ENCODE results near the gene UROS.

Gene UROS

DNA sequence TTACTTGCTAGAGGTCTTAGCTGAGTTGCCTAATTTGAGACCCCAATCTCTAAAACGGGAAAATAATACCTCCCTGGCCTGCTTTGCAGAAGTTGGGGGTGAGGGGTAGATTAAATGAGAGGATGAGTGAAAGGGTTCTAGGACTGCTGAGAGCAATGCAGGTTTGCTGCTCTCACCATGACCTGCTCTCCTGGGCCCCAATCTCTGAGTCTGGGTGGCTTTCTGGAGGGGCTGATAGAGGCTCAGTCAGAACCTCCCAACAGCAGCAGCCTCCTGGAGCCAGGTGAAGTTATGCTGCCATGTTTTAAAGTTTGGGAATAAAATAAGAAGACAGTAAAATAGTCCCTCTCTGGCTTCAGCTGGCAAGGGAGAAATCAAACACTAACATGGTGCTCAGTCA lies 7.3 kb downstream of the UROS start:
- TF ChIP-seq GATA3 (IDR thresholded peaks at IDR 0.05; ENCODE audit: low read depth, low read length) (no peak), GATA2 (IDR thresholded peaks at IDR 0.05; ENCODE audit: low read depth, low read length) (no peak)

DNA sequence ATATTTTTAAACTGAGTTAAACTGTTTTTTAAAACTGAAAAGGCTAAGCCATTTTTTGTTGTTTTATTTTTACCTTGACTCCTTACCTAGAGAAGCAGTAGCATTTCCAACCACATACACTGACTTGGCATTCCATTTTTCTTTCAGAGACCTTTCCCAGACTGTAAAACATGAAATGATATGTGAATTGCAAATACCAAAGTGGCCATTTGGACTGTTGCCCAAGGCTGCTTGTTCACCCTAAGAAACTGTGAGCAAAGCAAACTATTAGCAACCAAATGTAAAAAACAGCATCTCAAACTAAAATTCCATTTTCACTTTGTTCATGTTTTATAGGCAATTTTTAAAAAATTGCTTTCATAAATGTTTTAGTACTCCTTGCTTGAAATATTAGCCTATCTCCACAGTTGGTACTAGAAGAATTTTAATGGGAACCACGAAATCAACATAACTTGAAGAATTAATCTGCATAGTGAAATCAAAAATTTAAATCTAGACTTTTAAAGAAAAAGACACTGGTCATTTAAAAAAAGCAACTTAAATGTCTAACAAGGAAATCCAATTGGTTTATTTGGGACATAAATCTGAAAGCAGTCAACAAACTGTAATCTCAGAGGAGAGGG lies 10.8 kb downstream of the UROS start:
- TF ChIP-seq GATA3 (IDR thresholded peaks at IDR 0.05; ENCODE audit: low read depth, low read length) (no peak), GATA2 (IDR thresholded peaks at IDR 0.05; ENCODE audit: low read depth, low read length) (no peak)

DNA sequence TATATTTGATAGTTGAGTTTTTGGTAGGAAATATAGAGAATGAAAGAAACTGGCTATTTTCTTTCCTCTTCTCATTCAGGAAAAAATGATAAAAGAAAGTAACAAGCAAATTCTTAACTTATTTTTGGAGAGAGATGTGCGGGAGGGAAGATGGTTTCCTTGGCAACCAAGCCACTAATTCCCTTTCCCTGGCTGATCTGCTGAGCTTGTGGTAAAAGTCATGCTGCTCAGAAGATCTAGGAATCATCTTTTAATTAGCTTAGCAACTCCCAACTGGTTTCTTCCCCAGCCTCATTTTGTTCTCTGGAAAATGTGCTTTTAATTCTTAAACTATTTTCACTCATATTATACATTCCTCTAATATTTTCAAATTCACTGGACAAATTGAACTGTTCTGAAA lies 11.8 kb downstream of the UROS start:
- TF ChIP-seq GATA2 (IDR thresholded peaks at IDR 0.05; ENCODE audit: low read depth, low read length) = no peak
- no peak for TF ChIP-seq GATA3 (IDR thresholded peaks at IDR 0.05; ENCODE audit: low read depth, low read length)

DNA sequence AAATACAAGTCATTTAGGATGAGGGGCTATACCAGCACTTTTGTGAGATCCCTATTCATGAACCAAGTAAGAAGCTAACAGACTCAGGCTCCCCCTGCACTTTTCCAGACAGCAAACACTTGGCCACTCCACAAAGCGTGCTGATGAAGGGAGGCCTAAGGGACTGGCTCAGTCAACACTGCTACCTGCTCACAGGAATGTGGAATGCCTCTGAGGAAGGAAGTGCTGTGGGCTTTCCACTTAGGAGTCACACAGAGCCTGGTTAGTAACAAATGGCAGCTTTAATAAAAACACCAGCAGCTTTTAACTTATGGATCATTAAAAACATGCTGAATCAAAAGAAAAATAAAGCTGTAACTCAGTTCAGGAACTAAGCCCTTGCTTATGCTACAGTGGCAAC lies 15.0 kb downstream of the UROS start:
- TF ChIP-seq GATA2 (IDR thresholded peaks at IDR 0.05; ENCODE audit: low read depth, low read length) = no peak
- TF ChIP-seq GATA3 (IDR thresholded peaks at IDR 0.05; ENCODE audit: low read depth, low read length) = no peak

DNA sequence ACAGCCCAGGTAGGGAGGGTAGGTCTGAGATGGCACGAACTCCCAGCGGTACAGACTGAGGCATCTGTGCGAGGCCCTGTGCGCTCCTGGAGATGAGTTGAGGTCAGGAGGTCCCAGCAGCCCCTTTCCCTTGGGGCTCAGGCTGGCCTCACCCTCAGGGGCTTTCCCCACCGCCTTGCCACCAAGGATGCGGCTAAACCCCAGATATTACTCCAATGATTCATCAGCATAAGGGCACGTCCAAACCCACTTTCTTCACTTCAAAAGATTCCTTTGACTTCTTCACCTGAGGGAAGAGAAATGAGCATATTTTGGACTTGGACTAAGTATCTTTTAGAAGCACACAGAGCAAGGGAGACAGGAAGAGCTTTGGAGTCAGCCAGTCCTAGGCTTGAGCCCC lies 20.3 kb downstream of the UROS start:
- no peak for TF ChIP-seq GATA2 (IDR thresholded peaks at IDR 0.05; ENCODE audit: low read depth, low read length)
- TF ChIP-seq GATA3 (IDR thresholded peaks at IDR 0.05; ENCODE audit: low read depth, low read length) = no peak

DNA sequence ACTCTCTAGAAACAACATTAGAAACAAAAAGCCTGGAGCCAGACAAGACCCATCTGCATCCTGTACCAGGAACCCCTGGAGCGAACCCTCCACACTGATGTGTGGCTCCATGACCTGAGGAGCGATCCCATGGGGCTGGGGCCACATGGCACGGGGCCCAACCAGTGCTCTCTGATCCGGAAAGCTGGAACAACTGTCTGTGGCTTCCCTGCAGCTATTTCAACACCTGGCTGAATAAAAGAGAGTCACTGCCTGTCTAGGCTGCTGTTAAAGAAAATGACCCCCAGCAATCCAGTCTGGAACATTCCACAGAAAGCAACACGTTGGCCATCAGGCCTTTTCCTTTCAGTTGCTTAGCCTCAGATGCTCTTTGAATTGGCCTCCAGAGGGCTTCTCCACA lies 20.9 kb downstream of the UROS start:
- TF ChIP-seq GATA2 (IDR thresholded peaks at IDR 0.05; ENCODE audit: low read depth, low read length) (no peak), GATA3 (IDR thresholded peaks at IDR 0.05; ENCODE audit: low read depth, low read length) (no peak)

DNA sequence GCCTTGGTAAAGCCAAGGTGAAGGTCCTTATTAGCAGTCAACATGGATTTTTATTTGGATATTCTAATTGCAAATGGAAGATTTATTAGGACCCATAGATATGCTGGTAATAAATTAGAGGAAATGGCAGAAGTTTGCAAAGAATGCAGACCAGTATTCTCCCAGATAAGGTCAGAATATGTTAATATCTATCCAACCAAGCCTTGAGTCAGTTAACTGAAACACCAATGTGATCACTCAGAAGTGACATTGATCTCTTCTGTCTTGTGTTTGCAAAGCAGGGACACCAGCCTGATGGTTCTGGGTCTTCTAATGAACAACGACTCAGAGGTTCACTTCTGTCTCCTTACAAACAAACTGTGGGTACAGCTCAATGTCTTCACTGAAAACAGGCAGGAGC lies 21.5 kb downstream of the UROS start:
- TF ChIP-seq GATA2 (IDR thresholded peaks at IDR 0.05; ENCODE audit: low read depth, low read length) (no peak), GATA3 (IDR thresholded peaks at IDR 0.05; ENCODE audit: low read depth, low read length) (no peak)

DNA sequence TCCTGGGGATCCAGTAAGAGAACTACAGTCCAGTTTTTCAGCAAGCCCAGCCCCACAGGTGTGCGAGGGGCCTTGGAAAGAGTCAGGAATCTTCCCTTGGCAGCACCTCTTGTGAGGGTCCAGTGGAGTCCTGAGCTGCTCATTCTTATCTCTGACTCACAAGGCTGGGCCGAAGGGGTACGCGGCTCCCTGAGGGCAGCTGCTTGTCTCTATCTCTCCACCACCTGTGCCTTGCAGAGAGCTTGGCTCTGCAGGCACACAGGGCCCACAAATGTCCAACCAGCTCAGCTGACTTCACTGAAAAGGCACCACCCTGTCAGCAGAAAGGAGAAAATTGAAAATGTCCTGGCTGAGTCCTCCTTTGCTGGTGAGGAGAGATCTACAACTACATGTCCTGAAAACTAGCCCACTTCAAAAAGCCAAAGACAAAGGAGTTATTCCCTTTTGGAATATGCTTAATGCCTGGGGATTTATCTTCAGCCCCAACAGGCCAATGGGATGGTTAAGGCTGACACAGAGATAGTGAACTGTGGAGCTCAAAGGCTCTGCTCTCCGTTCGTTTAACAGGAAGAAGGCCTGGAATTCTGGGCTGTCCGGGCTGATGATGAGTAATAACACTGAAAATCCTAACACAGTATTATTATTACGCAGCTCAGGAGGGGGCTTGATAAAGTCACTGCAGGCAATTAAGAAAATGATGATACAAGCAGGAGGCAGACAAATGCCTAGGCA lies 23.4 kb downstream of the UROS start:
- TF ChIP-seq GATA2 (IDR thresholded peaks at IDR 0.05; ENCODE audit: low read depth, low read length) = no peak
- TF ChIP-seq GATA3 (IDR thresholded peaks at IDR 0.05; ENCODE audit: low read depth, low read length) = no peak

DNA sequence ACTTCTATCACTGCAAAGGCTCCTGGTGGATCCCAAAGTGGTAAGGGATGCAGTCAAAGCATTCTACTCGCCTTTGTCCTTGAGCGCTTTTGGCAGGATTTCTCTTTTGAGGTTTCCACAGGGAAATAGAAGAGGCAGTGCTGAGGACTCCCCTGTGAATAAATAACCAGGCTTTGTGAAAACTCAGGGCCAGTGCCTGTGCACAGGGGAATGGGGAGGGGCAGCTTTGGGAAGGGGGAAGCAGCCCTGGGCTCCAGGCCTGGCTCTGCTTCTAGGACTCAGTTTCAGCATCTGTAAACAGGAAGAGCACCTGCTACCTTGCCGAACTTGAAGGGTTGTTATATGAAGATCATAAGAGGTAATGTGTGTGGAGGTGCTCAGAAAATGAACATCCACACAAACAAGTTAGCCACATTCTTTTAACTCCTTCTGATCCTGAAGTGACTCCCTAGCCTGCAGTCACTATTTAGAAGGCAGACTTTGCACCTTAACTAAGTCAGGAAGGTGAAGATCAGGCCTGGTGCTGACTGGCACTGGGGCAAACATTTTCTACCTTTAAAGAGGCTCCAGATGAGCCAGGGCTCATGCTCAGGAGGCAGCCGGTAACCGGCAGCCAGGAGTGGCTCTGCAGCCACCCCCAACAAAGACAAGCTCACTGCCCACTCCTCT lies 24.9 kb downstream of the UROS start:
- TF ChIP-seq GATA2 (IDR thresholded peaks at IDR 0.05; ENCODE audit: low read depth, low read length) (no peak), GATA3 (IDR thresholded peaks at IDR 0.05; ENCODE audit: low read depth, low read length) (no peak)

DNA sequence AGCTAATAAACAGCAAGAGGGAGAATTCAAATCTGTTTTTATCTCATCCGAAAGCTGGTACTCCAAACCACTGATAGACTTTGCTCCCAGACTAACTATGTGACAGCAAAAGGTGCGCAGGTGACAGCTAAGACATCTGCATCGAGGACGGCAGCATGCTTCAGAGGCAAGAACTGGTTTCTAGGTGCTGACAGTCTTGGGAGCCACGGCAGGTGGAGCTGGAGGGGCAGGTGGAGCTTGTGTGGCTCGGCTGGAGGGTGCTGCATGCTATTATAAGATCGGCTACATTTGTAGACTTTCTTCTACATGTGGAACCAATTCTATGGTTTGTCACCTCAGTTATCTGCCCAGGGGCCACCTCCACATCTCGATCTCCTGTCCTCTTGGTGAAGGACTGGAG lies 25.6 kb downstream of the UROS start:
- TF ChIP-seq GATA3 (IDR thresholded peaks at IDR 0.05; ENCODE audit: low read depth, low read length) = no peak
- no peak for TF ChIP-seq GATA2 (IDR thresholded peaks at IDR 0.05; ENCODE audit: low read depth, low read length)

DNA sequence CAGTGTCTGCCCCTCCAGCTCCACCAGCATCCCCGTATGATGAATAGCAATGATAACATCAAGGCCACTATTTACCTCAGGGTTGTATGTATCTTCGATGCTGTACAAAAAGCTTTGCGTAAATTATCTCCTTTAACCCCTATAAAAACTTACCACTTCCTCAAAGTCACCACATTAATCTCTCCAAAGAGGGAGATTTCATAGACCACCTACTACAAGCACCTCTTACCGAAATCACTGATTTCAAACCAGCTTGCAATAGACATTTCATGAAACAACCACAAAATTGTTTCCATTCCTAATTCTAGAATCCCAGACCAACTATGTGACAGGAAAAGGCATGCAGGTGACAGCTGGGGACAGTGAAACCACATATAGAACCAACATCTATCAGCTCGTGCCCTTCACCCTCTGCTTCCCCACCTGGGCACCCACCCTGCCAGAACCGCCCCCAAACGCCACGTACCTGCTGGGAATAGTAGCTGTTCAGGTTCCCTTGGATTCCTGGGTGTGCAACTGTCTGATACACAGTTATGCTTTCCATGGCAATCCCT lies 27.3 kb downstream of the UROS start:
- TF ChIP-seq GATA2 (IDR thresholded peaks at IDR 0.05; ENCODE audit: low read depth, low read length) (no peak), GATA3 (IDR thresholded peaks at IDR 0.05; ENCODE audit: low read depth, low read length) (no peak)

DNA sequence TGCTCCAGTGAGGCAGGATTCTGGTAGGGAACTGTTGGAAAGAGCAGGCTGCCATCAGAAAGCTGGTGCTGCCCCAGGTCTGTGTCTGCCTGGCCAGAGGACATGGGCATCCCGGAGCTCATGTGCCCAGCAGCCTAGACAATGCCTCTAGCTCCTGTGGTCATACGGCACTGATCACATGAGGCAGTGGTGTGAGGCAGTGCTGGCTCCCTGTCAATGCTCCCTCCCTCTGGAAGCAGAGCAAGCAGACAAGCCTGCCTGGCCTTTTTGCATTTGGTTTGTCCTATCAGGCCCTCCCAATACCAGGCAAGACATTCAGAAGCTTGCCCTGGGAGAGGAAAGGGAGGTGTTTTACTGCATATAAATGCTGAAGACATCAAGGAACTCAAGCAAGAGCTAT lies 27.9 kb downstream of the UROS start:
- no peak for TF ChIP-seq GATA3 (IDR thresholded peaks at IDR 0.05; ENCODE audit: low read depth, low read length)
- no peak for TF ChIP-seq GATA2 (IDR thresholded peaks at IDR 0.05; ENCODE audit: low read depth, low read length)

DNA sequence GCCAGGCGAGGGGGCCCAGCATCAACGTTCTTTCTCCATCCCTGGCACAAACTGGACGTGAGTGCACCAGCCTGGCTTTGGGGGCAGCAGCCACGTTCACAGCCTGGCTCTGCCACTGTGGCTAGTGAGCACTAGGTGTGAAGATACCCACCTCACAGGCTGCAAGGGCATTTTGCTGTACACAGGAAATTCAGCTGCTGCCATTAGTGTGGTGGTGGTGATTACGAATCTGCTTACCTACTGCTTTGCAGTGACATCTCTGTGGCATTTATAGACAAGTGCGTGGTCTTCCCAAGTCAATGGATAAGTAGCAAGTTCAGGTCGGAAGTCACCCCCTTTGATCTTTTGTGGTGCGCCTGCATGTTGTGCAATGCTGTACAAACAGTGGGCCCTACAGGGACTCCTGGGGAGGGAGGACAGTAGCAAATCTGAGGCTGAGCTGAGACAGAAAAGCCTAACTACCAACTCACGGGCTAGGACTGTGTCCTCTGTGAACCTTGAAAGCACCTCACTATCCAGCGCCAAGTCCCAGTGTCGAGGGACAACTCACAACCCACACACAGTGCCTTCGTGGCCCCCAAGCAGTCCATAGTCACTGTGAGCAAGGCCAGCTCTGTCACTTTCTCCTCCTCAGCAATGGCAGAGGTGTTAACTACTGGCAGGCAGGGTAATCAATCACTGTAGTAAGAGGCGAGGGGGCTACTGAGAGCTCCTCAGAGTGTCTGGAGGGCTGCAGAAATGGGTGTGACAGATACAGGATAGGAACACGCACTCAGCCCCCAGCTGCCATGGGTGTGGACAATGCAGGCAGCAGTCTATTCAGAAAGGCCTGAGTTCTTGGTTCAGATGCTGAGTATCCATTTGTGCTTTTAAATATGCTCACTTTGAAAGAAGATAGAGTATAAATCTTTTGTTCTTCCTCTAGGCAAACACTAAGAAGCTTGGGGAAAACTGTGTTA lies 30.4 kb downstream of the UROS start:
- TF ChIP-seq GATA2 (IDR thresholded peaks at IDR 0.05; ENCODE audit: low read depth, low read length) = no peak
- TF ChIP-seq GATA3 (IDR thresholded peaks at IDR 0.05; ENCODE audit: low read depth, low read length) = no peak

Measured in SH-SY5Y (cell line).